NCI-H345 (cell line): ENCODE measurements around the gene CORO2B.
"Not testable (repeated sequence)": the region's sequence is repeated elsewhere in the genome, so short reads cannot be mapped to it uniquely, and the experiment has no call there.

Experiments used
- DNase-seq: peaks from one replicate; lab custom pipeline; 2025; lab: John Stamatoyannopoulos, UW

Gene CORO2B

DNA sequence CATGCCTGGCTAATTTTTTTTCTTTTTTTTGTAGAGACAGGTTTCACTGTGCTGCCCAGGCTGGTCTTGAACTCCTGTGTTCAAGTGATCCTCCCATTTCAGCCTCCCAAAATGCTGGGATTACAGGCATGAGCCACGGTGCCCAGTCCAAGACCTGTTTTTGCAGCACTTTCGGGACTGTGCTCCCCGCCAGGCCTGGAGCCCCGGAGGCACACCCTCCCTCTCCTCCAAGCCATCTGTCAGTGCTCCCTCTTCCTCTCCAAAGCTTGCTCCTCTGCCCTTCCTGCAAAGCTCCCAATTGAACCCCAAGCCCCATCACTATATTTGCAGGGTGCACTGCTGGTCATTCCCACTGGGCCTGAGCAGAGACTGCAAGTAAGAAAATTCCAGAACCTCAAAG is 98.1 kb downstream of the CORO2B start:
- DNase-seq: no peak

DNA sequence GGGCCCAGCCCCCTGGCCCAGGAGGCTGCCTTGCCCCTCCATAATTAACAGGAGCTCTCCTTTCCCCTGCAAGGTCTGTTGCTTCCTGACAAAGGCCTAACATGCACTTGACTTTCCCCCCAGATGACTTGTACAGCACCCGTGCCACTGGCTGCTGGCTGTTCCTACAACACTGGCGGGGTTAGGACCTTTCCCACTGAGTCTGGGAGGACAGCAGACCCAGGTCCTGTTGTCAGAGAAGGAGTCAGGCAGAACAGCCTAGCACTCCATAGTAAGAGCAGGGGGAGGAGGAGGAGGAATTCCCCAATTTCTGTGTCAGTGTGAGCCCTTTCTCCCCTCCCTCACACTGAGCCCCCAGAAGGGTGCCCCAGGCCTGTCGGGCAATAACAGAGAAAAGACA is 99.2 kb downstream of the CORO2B start:
- DNase-seq: no peak

DNA sequence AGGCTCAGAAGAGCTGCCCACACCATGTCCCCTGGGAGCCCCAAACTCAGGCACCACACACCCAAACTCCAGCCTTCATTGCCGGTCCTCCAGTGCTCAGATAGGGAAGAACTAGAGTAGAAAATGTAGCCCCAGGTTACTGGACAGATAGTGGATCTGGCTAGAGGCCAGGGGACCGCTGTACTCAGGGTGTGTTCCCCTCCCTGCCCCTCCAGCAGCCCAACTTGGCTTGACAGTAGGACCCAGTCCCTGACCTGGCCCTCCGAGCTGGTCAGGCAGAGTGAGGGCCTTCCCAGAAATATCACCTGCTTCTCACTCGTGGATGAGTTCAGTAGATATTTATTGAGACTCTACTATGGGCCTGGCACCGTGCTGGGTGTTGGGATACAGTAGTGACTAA is 100.0 kb downstream of the CORO2B start:
- no peak for DNase-seq

- DNase-seq: no peak
Observed at GRCh38 chr15:68679161-68679560, 100.4 kb downstream of the CORO2B start.

DNA sequence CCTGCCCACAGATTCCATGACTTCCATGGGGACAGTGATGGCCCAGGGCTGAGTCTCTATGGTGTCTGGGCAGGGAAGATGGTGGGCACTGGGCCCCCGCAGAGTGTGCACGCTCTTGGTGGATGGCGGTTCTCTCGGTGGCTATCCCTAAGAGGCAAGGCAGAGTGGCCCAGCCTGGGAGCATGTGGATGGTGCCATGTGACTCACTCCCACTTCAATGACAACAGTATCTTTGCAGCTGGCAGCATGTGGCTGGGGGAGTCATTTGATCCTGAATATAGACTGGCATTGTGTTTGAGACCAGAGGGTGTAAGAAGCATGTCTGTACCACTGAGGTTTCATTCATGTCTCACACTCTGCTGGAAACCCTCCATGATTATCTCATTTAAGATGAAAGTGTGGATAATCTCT is 101.2 kb downstream of the CORO2B start:
- peak; percentile 33 for DNase-seq

DNA sequence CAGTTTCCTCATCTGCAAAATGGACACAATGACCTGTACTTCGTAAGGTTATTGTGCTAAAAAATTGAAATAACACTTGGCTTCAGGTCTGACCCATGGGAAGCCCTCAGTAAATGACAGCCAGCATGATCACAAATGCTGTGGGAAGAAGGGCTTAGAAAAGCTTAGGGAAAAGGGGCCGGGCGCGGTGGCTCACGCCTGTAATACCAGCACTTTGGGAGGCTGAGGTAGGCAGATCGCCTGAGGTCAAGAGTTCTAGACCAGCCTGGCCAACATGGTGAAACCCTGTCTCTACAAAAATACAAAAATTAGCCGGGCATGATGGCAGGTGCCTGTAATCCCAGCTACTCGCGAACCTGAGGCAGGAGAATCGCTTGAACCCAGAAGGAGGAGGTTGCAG is 102.0 kb downstream of the CORO2B start:
- DNase-seq: not testable (repeated sequence)

- no peak for DNase-seq
Observed at GRCh38 chr15:68681836-68682235, 103.0 kb downstream of the CORO2B start.

DNA sequence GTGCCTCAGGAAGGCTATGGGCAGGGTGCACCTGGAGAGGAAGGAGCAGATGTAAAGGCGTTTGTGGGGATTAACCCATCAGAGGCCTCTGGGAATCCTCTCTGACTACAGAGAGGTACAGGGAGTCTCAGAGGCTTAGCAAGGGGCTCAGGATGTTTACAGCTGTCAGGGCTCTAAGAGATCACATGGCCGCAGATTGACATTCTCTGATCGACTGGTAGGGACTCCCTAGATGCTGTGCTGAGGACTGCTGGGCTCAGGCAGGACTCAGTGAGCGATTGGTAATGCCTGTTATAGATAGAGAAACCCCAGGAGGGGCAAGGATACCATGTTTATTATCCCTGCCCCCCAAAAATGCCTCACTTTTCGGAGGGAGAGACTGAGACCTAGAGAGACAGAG is 103.5 kb downstream of the CORO2B start:
- no peak for DNase-seq

GRCh38 chr15:68683026-68683425 is 104.2 kb downstream of the CORO2B start:
- no peak for DNase-seq

- no peak for DNase-seq
Observed at GRCh38 chr15:68683551-68683950, 104.8 kb downstream of the CORO2B start.

DNA sequence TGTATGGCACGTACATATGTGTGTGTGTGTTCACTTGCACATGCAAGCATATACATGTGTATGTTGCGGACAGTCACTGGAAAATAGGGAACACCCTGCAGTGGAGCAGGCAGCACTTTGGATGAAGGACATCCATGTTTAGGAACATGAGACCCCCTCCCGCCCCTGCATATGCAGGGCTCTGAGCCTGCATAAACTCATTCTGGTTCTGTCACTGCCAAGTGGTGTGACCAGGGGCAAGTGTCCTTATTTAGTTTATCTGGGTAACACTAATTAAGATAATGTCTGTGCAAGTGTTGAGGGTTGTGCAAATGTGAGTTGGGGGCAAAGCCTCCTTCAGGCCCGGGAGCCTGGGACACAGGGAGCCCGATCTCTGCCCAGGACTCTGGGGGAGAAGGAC is 105.7 kb downstream of the CORO2B start:
- no peak for DNase-seq

DNA sequence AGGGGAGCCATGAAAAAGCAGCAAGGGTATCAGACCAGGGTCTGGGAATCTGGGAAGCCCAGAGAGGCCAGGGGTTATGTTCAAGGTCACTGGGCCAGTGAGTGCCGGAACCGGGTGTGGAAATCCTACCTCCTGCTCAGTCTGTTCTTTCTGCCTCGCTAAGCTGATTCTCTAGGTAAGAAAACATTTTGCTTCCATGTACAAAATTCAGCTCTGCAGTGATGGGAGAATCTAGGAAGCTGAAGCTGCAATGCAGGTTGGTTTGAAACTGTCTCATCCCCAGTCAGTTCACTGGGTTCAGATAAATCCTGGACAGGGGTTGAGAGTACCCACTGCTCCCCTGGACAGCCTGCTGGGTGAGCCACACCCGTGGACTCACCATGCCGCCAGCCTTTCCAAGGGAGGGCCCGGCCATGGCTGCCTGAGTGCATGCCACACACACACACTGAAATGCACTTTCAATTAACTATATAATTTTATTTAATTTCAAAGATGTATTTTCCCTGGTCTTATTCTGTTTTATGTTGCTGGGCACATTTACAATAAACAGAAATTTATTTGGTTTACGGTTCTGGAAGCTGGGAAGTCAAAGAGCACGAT is 108.4 kb downstream of the CORO2B start:
- DNase-seq: no peak

DNA sequence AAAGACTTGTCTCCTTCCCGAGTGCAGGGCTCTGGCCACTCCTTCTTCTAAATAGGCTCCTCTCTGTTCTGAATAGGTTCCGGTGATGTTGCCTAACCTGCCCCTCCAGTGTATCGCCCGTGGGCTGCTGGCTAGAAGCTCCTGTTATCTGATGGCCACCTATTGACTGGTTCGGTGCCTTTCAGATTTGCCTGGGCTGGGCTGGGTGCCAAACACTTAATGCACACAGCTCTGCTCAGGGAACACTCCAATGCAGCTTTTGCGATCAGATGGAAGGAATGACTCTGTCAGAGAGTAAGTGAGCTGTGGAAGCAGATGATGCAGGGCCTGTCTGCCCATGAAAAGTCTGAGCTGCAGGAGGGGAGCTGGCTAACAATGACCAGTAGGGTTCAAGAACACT is 112.9 kb downstream of the CORO2B start:
- peak; percentile 96 for DNase-seq

- no peak for DNase-seq
Observed at GRCh38 chr15:68693071-68693470, 114.3 kb downstream of the CORO2B start.

DNA sequence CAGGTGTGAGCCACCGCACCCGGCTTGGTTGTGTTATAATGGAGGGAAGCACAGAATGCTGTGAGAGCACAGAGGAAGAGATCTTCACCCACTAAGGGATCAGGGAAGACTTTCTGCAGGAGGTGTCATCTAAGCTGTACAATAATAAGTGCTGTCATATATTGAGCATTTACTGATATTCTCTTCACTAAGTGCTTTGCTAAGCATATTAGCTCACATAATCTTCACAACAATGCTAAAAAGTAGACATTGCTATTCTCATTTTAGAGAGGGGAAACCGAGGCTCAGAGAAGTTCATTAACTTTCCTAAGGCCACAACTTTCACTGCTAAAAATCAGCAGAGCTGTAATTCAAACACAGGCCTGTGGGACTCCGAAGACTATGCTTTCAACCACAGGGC is 115.3 kb downstream of the CORO2B start:
- DNase-seq: no peak

- no peak for DNase-seq
Observed at GRCh38 chr15:68695061-68695595, 116.3 kb downstream of the CORO2B start.

- DNase-seq: no peak
Observed at GRCh38 chr15:68696414-68697363, 117.9 kb downstream of the CORO2B start.

DNA sequence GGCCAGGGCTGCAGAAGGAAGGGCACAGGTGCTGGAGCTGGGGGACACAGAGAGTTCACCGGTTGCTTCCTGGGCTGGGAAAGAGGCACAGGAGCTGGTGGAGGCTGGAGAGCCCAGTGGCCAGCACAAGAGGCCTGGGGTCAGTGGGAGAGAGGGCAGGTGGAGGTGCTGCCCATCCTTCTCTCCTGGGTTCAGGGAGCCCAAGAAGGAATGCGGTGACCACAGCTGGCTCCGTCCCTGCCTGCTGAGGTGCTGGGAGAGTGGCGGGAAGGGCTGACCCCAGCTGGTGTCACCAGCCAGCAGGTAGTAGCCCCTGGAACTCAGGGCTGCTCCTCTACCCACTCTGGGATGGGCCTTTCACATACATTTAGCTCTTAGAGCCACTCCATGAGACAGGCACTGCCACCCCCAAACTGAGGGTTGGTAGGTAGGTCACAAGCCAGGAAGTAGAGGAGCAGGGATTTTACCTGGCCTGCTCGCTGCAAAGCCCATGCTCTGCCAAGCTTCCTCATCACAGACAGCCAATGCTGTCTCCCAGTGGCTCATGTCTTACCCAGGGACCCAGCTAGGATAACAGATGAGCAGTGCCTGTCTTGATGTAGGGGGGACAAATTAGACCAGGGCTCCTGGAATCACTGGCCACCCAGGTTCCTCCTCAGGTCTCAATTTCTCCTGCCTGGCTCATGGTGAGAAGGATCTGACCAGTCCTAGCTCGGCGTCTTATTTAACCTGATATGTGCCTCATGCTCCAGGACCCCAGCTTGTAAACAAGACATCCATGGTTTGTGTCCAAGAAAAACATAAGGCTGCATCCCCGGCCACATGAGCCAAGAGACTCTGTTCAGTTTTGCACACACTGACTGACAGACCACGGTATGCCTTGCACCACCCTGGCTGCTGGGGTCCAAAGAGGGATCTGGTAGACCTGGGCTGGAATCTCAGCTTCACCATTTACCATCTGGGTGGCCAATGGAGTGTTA is 119.2 kb downstream of the CORO2B start:
- no peak for DNase-seq

- no peak for DNase-seq
Observed at GRCh38 chr15:68698708-68699107, 119.9 kb downstream of the CORO2B start.

DNA sequence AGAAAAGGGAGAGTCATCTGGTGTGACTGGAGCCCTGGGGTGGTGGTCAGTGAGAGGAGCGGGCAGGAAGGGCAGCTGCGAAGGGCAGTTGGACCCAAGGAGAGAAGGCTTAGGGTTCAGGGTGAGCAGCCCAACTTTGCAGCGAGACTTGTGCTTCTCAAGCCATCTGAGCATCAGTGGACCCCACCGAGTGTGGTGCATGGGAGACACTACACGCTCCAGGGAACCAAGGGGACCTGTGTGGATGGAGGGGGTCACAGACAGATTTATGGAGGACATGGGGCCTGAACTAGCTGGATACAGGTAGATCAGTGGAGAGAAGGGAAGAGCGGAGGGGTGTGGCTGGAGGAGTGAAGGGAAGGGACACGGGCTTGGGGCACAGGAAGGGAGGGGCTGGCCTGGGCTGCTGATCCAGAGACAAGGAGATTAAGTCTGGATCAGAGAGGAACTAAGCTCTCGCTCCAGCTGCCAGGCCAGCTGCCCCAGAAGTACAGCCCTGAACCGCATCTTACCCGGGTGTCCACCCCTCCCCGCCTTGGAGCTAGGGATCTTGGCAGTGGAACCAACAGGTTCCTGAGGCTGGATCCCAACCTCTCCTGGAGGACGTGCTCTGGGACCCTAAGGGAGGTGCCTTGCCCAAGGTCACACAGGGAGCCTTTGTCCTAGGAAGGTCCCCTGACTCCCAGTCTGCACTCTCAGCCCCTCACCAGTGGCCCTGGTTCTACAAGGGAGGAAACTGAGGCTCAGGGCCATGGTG is 120.5 kb downstream of the CORO2B start:
- DNase-seq: no peak

GRCh38 chr15:68699881-68700454 is 121.2 kb downstream of the CORO2B start:
- DNase-seq: no peak
